ENCODE results near the gene ACIN1.

DNA sequence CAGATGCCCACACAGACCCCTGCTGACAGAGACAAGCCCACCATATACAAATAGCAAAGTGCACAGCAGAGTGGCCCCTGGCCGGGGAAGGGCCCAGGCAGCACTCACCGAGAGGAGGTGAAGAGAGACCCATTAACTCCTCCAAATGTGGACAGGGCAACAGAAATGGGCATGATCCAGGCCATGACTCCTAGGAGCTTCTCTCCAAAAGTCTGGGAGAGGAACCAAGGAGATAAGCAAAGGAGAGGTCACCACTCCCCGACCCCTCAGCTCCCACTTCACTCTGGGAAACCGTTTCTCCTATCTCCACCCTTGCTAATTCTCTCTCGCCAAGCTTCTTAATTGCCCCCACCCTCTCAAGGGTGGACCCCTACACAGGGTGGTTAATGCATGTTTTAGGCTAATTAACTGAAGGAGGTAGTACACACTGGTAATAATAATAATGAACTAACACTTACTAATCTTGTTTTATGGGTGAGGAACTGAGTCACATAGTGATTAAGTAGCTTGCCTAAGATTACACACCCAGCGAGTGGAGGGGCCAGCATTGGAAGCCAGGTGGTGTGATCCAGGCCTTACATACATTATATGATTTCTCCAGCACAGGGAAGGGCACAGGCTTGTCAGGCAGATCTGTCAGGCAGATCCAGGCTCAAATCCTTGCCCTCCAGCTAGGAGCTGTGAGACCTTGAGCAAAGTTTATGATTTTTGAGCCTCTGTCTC lies 43.0 kb upstream of the ACIN1 start:
- TF ChIP-seq ZBTB7A (CRISPR knock-in tag; IDR thresholded peaks at IDR 0.05): no peak
- TF ChIP-seq UBTF (CRISPR knock-in tag; IDR thresholded peaks at IDR 0.05): no peak
- TF ChIP-seq CEBPB (IDR thresholded peaks at IDR 0.05; ENCODE audit: borderline replicate concordance, low read depth, low read length): no peak
- TF ChIP-seq, protein P1, sequence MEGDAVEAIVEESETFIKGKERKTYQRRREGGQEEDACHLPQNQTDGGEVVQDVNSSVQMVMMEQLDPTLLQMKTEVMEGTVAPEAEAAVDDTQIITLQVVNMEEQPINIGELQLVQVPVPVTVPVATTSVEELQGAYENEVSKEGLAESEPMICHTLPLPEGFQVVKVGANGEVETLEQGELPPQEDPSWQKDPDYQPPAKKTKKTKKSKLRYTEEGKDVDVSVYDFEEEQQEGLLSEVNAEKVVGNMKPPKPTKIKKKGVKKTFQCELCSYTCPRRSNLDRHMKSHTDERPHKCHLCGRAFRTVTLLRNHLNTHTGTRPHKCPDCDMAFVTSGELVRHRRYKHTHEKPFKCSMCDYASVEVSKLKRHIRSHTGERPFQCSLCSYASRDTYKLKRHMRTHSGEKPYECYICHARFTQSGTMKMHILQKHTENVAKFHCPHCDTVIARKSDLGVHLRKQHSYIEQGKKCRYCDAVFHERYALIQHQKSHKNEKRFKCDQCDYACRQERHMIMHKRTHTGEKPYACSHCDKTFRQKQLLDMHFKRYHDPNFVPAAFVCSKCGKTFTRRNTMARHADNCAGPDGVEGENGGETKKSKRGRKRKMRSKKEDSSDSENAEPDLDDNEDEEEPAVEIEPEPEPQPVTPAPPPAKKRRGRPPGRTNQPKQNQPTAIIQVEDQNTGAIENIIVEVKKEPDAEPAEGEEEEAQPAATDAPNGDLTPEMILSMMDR (CRISPR knock-in tag; IDR thresholded peaks at IDR 0.05): no peak
- no peak for TF ChIP-seq KDM4B (CRISPR knock-in tag; IDR thresholded peaks at IDR 0.05)
- no peak for TF ChIP-seq ZFP36 (IDR thresholded peaks at IDR 0.05; ENCODE audit: borderline replicate concordance, low read depth, low read length, partially characterized antibody)
- TF ChIP-seq GLMP (CRISPR knock-in tag; IDR thresholded peaks at IDR 0.05; ENCODE audit: borderline replicate concordance): no peak
- no peak for TF ChIP-seq BORCS8-MEF2B (CRISPR knock-in tag; IDR thresholded peaks at IDR 0.05)
- TF ChIP-seq, protein P2, sequence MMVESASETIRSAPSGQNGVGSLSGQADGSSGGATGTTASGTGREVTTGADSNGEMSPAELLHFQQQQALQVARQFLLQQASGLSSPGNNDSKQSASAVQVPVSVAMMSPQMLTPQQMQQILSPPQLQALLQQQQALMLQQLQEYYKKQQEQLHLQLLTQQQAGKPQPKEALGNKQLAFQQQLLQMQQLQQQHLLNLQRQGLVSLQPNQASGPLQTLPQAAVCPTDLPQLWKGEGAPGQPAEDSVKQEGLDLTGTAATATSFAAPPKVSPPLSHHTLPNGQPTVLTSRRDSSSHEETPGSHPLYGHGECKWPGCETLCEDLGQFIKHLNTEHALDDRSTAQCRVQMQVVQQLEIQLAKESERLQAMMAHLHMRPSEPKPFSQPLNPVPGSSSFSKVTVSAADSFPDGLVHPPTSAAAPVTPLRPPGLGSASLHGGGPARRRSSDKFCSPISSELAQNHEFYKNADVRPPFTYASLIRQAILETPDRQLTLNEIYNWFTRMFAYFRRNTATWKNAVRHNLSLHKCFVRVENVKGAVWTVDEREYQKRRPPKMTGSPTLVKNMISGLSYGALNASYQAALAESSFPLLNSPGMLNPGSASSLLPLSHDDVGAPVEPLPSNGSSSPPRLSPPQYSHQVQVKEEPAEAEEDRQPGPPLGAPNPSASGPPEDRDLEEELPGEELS (CRISPR knock-in tag; IDR thresholded peaks at IDR 0.05): no peak
- no peak for TF ChIP-seq ZNF569 (CRISPR knock-in tag; IDR thresholded peaks at IDR 0.05; ENCODE audit: borderline replicate concordance)
- TF ChIP-seq JUNB (CRISPR knock-in tag; IDR thresholded peaks at IDR 0.05; ENCODE audit: borderline replicate concordance): no peak
- TF ChIP-seq, protein P3, sequence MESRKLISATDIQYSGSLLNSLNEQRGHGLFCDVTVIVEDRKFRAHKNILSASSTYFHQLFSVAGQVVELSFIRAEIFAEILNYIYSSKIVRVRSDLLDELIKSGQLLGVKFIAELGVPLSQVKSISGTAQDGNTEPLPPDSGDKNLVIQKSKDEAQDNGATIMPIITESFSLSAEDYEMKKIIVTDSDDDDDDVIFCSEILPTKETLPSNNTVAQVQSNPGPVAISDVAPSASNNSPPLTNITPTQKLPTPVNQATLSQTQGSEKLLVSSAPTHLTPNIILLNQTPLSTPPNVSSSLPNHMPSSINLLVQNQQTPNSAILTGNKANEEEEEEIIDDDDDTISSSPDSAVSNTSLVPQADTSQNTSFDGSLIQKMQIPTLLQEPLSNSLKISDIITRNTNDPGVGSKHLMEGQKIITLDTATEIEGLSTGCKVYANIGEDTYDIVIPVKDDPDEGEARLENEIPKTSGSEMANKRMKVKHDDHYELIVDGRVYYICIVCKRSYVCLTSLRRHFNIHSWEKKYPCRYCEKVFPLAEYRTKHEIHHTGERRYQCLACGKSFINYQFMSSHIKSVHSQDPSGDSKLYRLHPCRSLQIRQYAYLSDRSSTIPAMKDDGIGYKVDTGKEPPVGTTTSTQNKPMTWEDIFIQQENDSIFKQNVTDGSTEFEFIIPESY (CRISPR knock-in tag; IDR thresholded peaks at IDR 0.05): no peak
- no peak for TF ChIP-seq EZH2 (conservative IDR thresholded peaks at IDR 0.05; ENCODE audit: low read depth, low read length)
- TF ChIP-seq MAFF (IDR thresholded peaks at IDR 0.05; ENCODE audit: low read depth, low read length): no peak

Measured in HepG2 (cell line).